Astrocyte (in vitro differentiated cells and primary cell): ENCODE data around the gene C14orf119. TPM values are rescaled to one million over a fixed set of nuclear protein-coding genes. Genes with fewer than 3 reads are reported as not detected.
A peak's percentile ranks its signal among the peaks of the same experiment; 100 is the strongest.

Experiments
- DNase-seq: peaks from one replicate; pipeline ENCODE4 v3.0.0-alpha.2; 2010; ENCODE audit warnings: low read depth
- FAIRE-seq: peaks from 2 replicates; lab custom pipeline; 2011; peaks lifted over from hg19 to GRCh38; lab: Jason Lieb, UNC
- H2AFZ ChIP-seq: 2 replicates; pipeline ENCODE4 v1.6.0; 2012; ENCODE audit warnings: low read depth, low read length, inconsistent platforms
- H3K27ac ChIP-seq: 2 replicates; pipeline ENCODE4 v1.5.1; 2011; ENCODE audit warnings: low read depth, low read length, inconsistent platforms
- H3K27me3 ChIP-seq: 2 replicates; pipeline ENCODE4 v1.6.0; 2011; ENCODE audit warnings: low read length, inconsistent platforms; ENCODE audit not compliant: insufficient read depth
- H3K36me3 ChIP-seq: 2 replicates; pipeline ENCODE4 v1.5.1; 2011; ENCODE audit warnings: low read length, inconsistent platforms; ENCODE audit not compliant: insufficient read depth
- H3K4me1 ChIP-seq: 2 replicates; pipeline ENCODE4 v1.5.1; 2011; ENCODE audit warnings: low read length, inconsistent platforms; ENCODE audit not compliant: insufficient read depth
- H3K4me2 ChIP-seq: 2 replicates; pipeline ENCODE4 v1.6.0; 2012; ENCODE audit warnings: low read length, inconsistent platforms
- H3K4me3 ChIP-seq: 2 replicates; pipeline ENCODE4 v1.5.1; 2011; ENCODE audit warnings: low read depth, mild to moderate bottlenecking, low read length, inconsistent platforms; ENCODE audit not compliant: insufficient read depth
- H3K79me2 ChIP-seq: 2 replicates; pipeline ENCODE4 v1.6.0; 2012; ENCODE audit warnings: mild to moderate bottlenecking, low read length, inconsistent platforms; ENCODE audit not compliant: insufficient read depth
- H3K9ac ChIP-seq: 2 replicates; pipeline ENCODE4 v1.6.0; 2012; ENCODE audit warnings: mild to moderate bottlenecking, low read length, inconsistent platforms
- H3K9me3 ChIP-seq: 2 replicates; pipeline ENCODE4 v1.5.1; 2012; ENCODE audit warnings: low read depth, mild to moderate bottlenecking, low read length, inconsistent platforms; ENCODE audit not compliant: insufficient read depth
- H4K20me1 ChIP-seq: 2 replicates; pipeline ENCODE4 v1.6.0; 2012; ENCODE audit warnings: low read length, inconsistent platforms; ENCODE audit not compliant: insufficient read depth
- H3K27ac Mint-ChIP-seq: one replicate; pipeline ENCODE4 v1.8.0; 2021; ENCODE audit warnings: mild to moderate bottlenecking, mixed read lengths; ENCODE audit not compliant: unreplicated experiment
- H3K27me3 Mint-ChIP-seq: one replicate; pipeline ENCODE4 v1.8.0; 2021; ENCODE audit warnings: low read depth, mixed read lengths; ENCODE audit not compliant: unreplicated experiment
- H3K36me3 Mint-ChIP-seq: one replicate; pipeline ENCODE4 v1.8.0; 2021; ENCODE audit warnings: low read depth, mixed read lengths; ENCODE audit not compliant: unreplicated experiment
- H3K4me1 Mint-ChIP-seq: one replicate; pipeline ENCODE4 v1.8.0; 2021; ENCODE audit warnings: low read depth, mixed read lengths; ENCODE audit not compliant: unreplicated experiment
- H3K4me3 Mint-ChIP-seq: one replicate; pipeline ENCODE4 v1.8.0; 2021; ENCODE audit warnings: mild to moderate bottlenecking, moderate library complexity, mixed read lengths; ENCODE audit not compliant: unreplicated experiment
- H3K9me3 Mint-ChIP-seq: one replicate; pipeline ENCODE4 v1.8.0; 2021; ENCODE audit warnings: mild to moderate bottlenecking, mixed read lengths; ENCODE audit not compliant: unreplicated experiment
- CTCF ChIP-seq: IDR thresholded peaks from 2 replicates; pipeline ENCODE4 v1.5.1; 2011; ENCODE audit warnings: low read depth, mild to moderate bottlenecking, inconsistent platforms, low read length, moderate library complexity; ENCODE audit not compliant: insufficient read depth
- EZH2 ChIP-seq: IDR thresholded peaks from 2 replicates; pipeline ENCODE4 v1.6.1; 2012; ENCODE audit warnings: mild to moderate bottlenecking, low read length, inconsistent platforms; ENCODE audit not compliant: insufficient read depth
- total RNA-seq: library from RNA; stranded (reverse); gene quantifications from 2 replicates; pipeline ENCODE4 v1.2.1, GENCODE V29; 2021

C14orf119 gene
- total RNA-seq, 1 donor from 2014 or later: 83.9 TPM

- TF ChIP-seq CTCF (peak; percentile 73), EZH2 (no peak)
- Mint-ChIP-seq H3K9me3 (no peaks in the 10 kb centered on the region), H3K4me3 (peak overlapping the region; percentile 85), H3K36me3 (peaks cover 21% of the 10 kb centered on the region), H3K27me3 (no peaks in the 10 kb centered on the region), H3K4me1 (peaks cover 34% of the 10 kb centered on the region), H3K27ac (peak overlapping the region; percentile 72)
- Histone ChIP-seq H4K20me1 (peaks cover 35% of the 10 kb centered on the region), H3K4me1 (peaks cover 31% of the 10 kb centered on the region), H3K79me2 (peaks cover 8% of the 10 kb centered on the region), H3K4me2 (peak overlapping the region; percentile 99), H3K27ac (peak overlapping the region; percentile 45), H2AFZ (no peak overlapping the region), H3K9me3 (no peaks in the 10 kb centered on the region), H3K9ac (peak overlapping the region; percentile 74), H3K36me3 (peaks cover 31% of the 10 kb centered on the region), H3K27me3 (no peaks in the 10 kb centered on the region), H3K4me3 (peak overlapping the region; percentile 57)
- peak; percentile 58 for DNase-seq
- FAIRE-seq: no peak
Measured at GRCh38 chr14:23057757-23058653, 37.3 kb upstream of the C14orf119 start.

GRCh38 chr14:23058654-23059504 lies 36.4 kb upstream of the C14orf119 start:
- TF ChIP-seq EZH2 (no peak), CTCF (no peak)
- Histone ChIP-seq H3K4me3 (no peak overlapping the region), H3K27ac (no peak overlapping the region), H3K4me1 (peaks cover 31% of the 10 kb centered on the region), H4K20me1 (peaks cover 43% of the 10 kb centered on the region), H3K9me3 (no peaks in the 10 kb centered on the region), H3K27me3 (no peaks in the 10 kb centered on the region), H3K4me2 (no peak overlapping the region), H3K36me3 (peaks cover 39% of the 10 kb centered on the region), H3K9ac (no peak overlapping the region), H2AFZ (no peak overlapping the region), H3K79me2 (peaks cover 9% of the 10 kb centered on the region)
- Mint-ChIP-seq H3K4me3 (no peak overlapping the region), H3K27me3 (no peaks in the 10 kb centered on the region), H3K27ac (peak overlapping the region; percentile 47), H3K4me1 (peaks cover 40% of the 10 kb centered on the region), H3K9me3 (no peaks in the 10 kb centered on the region), H3K36me3 (peaks cover 25% of the 10 kb centered on the region)
- FAIRE-seq (no peak), DNase-seq (no peak)
